HepG2 (cell line): ENCODE data around the gene ARL3. TPM values are rescaled to one million over a fixed set of nuclear protein-coding genes. Genes with fewer than 3 reads are reported as not detected.

Experiments
- ATF7 ChIP-seq, 2 experiments: fragments of 450-650 bp in 1 of 2; sonication (generic) in 1 of 2; formaldehyde crosslinking in 1 of 2; IDR thresholded peaks; 2 replicates each; pipeline versions ENCODE4 v1.4.0 to v1.6.1; 2016 to 2020; ENCODE audit warnings: antibody characterized with exemption in 1 of 2, mild to moderate bottlenecking in 1 of 2, missing genetic modification reagents in 1 of 2
- CHCHD3 ChIP-seq: sonication (generic); formaldehyde crosslinking; IDR thresholded peaks from 2 replicates; pipeline ENCODE4 v1.8.0; 2022; ENCODE audit warnings: mild to moderate bottlenecking, missing genetic modification reagents, moderate library complexity
- ELF1 ChIP-seq: sonication (generic); formaldehyde crosslinking; IDR thresholded peaks from 2 replicates; pipeline ENCODE4 v1.4.0; 2020; ENCODE audit warnings: missing genetic modification reagents
- FLYWCH1 ChIP-seq: sonication (generic); formaldehyde crosslinking; IDR thresholded peaks from 2 replicates; pipeline ENCODE4 v1.8.1; 2023; ENCODE audit warnings: mild to moderate bottlenecking, missing genetic modification reagents
- KLF6 ChIP-seq: IDR thresholded peaks from 2 replicates; pipeline ENCODE4 v1.8.0; 2016; ENCODE audit warnings: missing biosample characterization, missing genetic modification reagents
- MEF2D ChIP-seq: sonication (generic); formaldehyde crosslinking; IDR thresholded peaks from 2 replicates; pipeline ENCODE4 v1.5.1; 2020; ENCODE audit warnings: mild to moderate bottlenecking, missing genetic modification reagents
- MZF1 ChIP-seq: sonication (generic); formaldehyde crosslinking; IDR thresholded peaks from 2 replicates; pipeline ENCODE4 v1.8.1; 2023; ENCODE audit warnings: mild to moderate bottlenecking, missing genetic modification reagents, borderline replicate concordance
- POLR2AphosphoS2 ChIP-seq: IDR thresholded peaks from 2 replicates; pipeline ENCODE4 v1.6.1; 2011; ENCODE audit warnings: low read depth, low read length, improper control_type of control experiment
- SRY ChIP-seq: sonication (generic); formaldehyde crosslinking; IDR thresholded peaks from 2 replicates; pipeline ENCODE4 v1.8.0; 2022; ENCODE audit warnings: mild to moderate bottlenecking, missing genetic modification reagents
- STAT5B ChIP-seq: sonication (generic); formaldehyde crosslinking; IDR thresholded peaks from 2 replicates; pipeline ENCODE4 v1.4.0; 2020; ENCODE audit warnings: missing genetic modification reagents
- ZNF136 ChIP-seq: sonication (generic); formaldehyde crosslinking; IDR thresholded peaks from 2 replicates; pipeline ENCODE4 v1.8.1; 2022; ENCODE audit warnings: low read depth, mild to moderate bottlenecking, moderate library complexity, missing genetic modification reagents
- ZNF292 ChIP-seq: sonication (generic); formaldehyde crosslinking; IDR thresholded peaks from 2 replicates; pipeline ENCODE4 v1.8.1; 2022; ENCODE audit warnings: mild to moderate bottlenecking, low read depth, missing genetic modification reagents, borderline replicate concordance
- ZNF335 ChIP-seq: sonication (generic); formaldehyde crosslinking; IDR thresholded peaks from 2 replicates; pipeline ENCODE4 v1.4.0; 2020; ENCODE audit warnings: missing genetic modification reagents
- ZNF383 ChIP-seq: sonication (generic); formaldehyde crosslinking; IDR thresholded peaks from 2 replicates; pipeline ENCODE4 v1.4.0; 2020; ENCODE audit warnings: missing genetic modification reagents, mild to moderate bottlenecking, borderline replicate concordance
- ZNF549 ChIP-seq: sonication (generic); formaldehyde crosslinking; IDR thresholded peaks from 2 replicates; pipeline ENCODE4 v1.5.0; 2020; ENCODE audit warnings: missing genetic modification reagents
- ZNF615 ChIP-seq: sonication (generic); formaldehyde crosslinking; IDR thresholded peaks from 2 replicates; pipeline ENCODE4 v1.5.0; 2020; ENCODE audit warnings: mild to moderate bottlenecking, missing genetic modification reagents, borderline replicate concordance
- polyA plus RNA-seq, 8 experiments: library from polyadenylated mRNA; depleted of rRNA in 3 of 8; stranded (reverse) in 7 of 8; unstranded in 1 of 8; fragments of >200 nt; fragmentation: Illumina TruSeq in 4 of 8; extraction: Trizol in 4 of 8; gene quantifications; 2 replicates each; pipeline versions ENCODE4 v1.2.1 to v1.2.3, GENCODE V29; 2011 to 2016; ENCODE audit warnings: low read depth in 4 of 8, missing spikeins in 1 of 8, mixed read lengths in 1 of 8; ENCODE audit not compliant: insufficient read depth in 1 of 8
- total RNA-seq, 5 experiments: library from RNA; depleted of rRNA; stranded (reverse); fragments of >200 nt; fragmentation: Illumina TruSeq; extraction: Trizol; gene quantifications; 2 replicates each; pipeline ENCODE4 v1.2.3, GENCODE V29; 2016; ENCODE audit warnings: low read depth in 1 of 5
- TF ChIP-seq, protein P1 (sequence below): conservative IDR thresholded peaks from 2 replicates; pipeline ENCODE4 v1.6.1; 2018; ENCODE audit warnings: missing genetic modification reagents
- TF ChIP-seq, protein P2 (sequence below): sonication (generic); formaldehyde crosslinking; conservative IDR thresholded peaks from 2 replicates; pipeline ENCODE4 v1.8.1; 2023; ENCODE audit warnings: missing genetic modification reagents
- TF ChIP-seq, protein P3 (sequence below): sonication (generic); formaldehyde crosslinking; conservative IDR thresholded peaks from 2 replicates; pipeline ENCODE4 v1.5.0; 2020; ENCODE audit warnings: missing genetic modification reagents
- TF ChIP-seq, protein P4 (sequence below): sonication (generic); formaldehyde crosslinking; IDR thresholded peaks from 2 replicates; pipeline ENCODE4 v1.4.0; 2020; ENCODE audit warnings: low read depth, missing genetic modification reagents
- TF ChIP-seq, protein P5 (sequence below): sonication (generic); formaldehyde crosslinking; IDR thresholded peaks from 2 replicates; pipeline ENCODE4 v1.4.0; 2020; ENCODE audit warnings: missing genetic modification reagents

Gene ARL3
- total and polyA plus RNA-seq, 2 of the 13 experiments (the other 11 are each of a cell fraction or from before 2014, with no cell fraction given) = 5.2 to 6.6 TPM

DNA sequence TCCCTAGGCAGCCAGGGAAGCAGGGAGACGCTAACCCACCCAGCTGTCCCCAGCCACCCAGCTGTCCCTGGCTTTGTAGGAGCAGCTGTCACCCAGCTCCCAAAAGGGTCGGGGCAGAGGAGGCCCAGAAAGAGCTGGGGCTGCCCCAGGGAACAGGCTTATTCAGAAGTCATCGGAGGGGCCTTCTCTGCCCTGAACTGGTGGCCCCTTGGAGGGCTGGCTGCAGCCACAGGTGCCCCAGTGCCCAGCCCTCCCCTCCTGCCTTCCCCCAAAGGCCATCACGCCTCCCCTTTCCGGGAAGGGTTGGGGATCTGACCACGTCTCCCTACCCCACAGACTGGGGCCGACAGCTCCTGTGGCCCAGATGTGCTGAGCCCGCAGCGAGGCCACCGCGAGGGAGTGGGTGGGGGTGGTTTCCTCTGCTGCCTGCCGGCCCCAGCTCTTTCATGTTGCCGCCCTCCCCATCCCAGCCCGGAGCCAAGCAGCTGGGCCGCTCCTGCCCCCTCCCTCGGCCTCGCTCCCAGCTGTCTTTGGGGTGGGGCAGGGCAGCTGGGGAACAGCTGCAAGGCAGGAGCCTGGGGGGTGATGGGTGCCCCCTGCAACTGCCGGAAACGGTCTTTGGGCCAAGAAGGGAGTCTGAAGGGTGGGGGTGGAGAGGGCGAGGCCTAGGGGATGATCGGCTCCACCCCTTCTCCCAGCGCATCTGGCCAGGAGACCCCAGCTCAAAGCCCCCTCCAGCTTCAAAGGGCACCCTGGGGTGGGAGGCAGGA lies 53.1 kb downstream of the ARL3 start (continued):
- TF ChIP-seq, protein P1, sequence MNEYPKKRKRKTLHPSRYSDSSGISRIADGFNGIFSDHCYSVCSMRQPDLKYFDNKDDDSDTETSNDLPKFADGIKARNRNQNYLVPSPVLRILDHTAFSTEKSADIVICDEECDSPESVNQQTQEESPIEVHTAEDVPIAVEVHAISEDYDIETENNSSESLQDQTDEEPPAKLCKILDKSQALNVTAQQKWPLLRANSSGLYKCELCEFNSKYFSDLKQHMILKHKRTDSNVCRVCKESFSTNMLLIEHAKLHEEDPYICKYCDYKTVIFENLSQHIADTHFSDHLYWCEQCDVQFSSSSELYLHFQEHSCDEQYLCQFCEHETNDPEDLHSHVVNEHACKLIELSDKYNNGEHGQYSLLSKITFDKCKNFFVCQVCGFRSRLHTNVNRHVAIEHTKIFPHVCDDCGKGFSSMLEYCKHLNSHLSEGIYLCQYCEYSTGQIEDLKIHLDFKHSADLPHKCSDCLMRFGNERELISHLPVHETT (CRISPR knock-in tag) = no peak
- TF ChIP-seq, protein P2, sequence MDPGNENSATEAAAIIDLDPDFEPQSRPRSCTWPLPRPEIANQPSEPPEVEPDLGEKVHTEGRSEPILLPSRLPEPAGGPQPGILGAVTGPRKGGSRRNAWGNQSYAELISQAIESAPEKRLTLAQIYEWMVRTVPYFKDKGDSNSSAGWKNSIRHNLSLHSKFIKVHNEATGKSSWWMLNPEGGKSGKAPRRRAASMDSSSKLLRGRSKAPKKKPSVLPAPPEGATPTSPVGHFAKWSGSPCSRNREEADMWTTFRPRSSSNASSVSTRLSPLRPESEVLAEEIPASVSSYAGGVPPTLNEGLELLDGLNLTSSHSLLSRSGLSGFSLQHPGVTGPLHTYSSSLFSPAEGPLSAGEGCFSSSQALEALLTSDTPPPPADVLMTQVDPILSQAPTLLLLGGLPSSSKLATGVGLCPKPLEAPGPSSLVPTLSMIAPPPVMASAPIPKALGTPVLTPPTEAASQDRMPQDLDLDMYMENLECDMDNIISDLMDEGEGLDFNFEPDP = no peak
- TF ChIP-seq SRY (CRISPR knock-in tag) (no peak), ZNF383 (CRISPR knock-in tag) (peak; percentile 78; the same call in 1 of the 2 replicates), MZF1 (CRISPR knock-in tag) (no peak), ZNF335 (no peak), ZNF136 (CRISPR knock-in tag) (no peak), ZNF292 (peak; percentile 85), STAT5B (no peak), FLYWCH1 (CRISPR knock-in tag) (no peak), ZNF549 (CRISPR knock-in tag) (no peak), KLF6 (CRISPR knock-in tag) (no peak; the same call in 1 of the 2 replicates), ATF7 (IDR thresholded peaks at IDR 0.05) (no peak), ATF7 (CRISPR knock-in tag; IDR thresholded peaks at IDR 0.05) (peak; percentile 33; the same call in 1 of the 2 replicates), POLR2AphosphoS2 (no peak), ELF1 (CRISPR knock-in tag) (peak; percentile 36; the same call in 1 of the 2 replicates), ZNF615 (no peak), MEF2D (CRISPR knock-in tag) (peak; percentile 56; the same call in 1 of the 2 replicates), CHCHD3 (CRISPR knock-in tag) (no peak)
- TF ChIP-seq, protein P3, sequence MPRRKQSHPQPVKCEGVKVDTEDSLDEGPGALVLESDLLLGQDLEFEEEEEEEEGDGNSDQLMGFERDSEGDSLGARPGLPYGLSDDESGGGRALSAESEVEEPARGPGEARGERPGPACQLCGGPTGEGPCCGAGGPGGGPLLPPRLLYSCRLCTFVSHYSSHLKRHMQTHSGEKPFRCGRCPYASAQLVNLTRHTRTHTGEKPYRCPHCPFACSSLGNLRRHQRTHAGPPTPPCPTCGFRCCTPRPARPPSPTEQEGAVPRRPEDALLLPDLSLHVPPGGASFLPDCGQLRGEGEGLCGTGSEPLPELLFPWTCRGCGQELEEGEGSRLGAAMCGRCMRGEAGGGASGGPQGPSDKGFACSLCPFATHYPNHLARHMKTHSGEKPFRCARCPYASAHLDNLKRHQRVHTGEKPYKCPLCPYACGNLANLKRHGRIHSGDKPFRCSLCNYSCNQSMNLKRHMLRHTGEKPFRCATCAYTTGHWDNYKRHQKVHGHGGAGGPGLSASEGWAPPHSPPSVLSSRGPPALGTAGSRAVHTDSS (CRISPR knock-in tag) = no peak
- TF ChIP-seq, protein P4, sequence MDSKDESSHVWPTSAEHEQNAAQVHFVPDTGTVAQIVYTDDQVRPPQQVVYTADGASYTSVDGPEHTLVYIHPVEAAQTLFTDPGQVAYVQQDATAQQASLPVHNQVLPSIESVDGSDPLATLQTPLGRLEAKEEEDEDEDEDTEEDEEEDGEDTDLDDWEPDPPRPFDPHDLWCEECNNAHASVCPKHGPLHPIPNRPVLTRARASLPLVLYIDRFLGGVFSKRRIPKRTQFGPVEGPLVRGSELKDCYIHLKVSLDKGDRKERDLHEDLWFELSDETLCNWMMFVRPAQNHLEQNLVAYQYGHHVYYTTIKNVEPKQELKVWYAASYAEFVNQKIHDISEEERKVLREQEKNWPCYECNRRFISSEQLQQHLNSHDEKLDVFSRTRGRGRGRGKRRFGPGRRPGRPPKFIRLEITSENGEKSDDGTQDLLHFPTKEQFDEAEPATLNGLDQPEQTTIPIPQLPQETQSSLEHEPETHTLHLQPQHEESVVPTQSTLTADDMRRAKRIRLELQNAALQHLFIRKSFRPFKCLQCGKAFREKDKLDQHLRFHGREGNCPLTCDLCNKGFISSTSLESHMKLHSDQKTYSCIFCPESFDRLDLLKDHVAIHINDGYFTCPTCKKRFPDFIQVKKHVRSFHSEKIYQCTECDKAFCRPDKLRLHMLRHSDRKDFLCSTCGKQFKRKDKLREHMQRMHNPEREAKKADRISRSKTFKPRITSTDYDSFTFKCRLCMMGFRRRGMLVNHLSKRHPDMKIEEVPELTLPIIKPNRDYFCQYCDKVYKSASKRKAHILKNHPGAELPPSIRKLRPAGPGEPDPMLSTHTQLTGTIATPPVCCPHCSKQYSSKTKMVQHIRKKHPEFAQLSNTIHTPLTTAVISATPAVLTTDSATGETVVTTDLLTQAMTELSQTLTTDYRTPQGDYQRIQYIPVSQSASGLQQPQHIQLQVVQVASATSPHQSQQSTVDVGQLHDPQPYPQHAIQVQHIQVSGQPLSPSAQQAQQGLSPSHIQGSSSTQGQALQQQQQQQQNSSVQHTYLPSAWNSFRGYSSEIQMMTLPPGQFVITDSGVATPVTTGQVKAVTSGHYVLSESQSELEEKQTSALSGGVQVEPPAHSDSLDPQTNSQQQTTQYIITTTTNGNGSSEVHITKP (CRISPR knock-in tag) = peak; percentile 61; the same call in 1 of the 2 replicates
- TF ChIP-seq, protein P5, sequence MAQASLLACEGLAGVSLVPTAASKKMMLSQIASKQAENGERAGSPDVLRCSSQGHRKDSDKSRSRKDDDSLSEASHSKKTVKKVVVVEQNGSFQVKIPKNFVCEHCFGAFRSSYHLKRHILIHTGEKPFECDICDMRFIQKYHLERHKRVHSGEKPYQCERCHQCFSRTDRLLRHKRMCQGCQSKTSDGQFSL (CRISPR knock-in tag) = peak; percentile 48; the same call in 1 of the 2 replicates
